MM.1S (cell line): Measurements from ENCODE around the gene MYPN.

Source experiments
- EZH2 ChIP-seq: fragments of 300-600 bp; sonication (generic); optimal IDR thresholded peaks from 2 replicates; pipeline ENCODE3; 2017; ENCODE audit warnings: low read depth, mild to moderate bottlenecking, antibody characterized with exemption, low read length, mixed read lengths
- EZH2phosphoT487 ChIP-seq: fragments of 300-600 bp; sonication (generic); IDR thresholded peaks from 2 replicates; pipeline ENCODE4 v1.6.1; 2018; ENCODE audit warnings: antibody characterized with exemption, low read length
- TF ChIP-seq, protein P1 (sequence below): fragments of 300-600 bp; sonication (generic); IDR thresholded peaks from 2 replicates; pipeline ENCODE4 v1.5.1; 2016; ENCODE audit warnings: antibody characterized with exemption, low read length, mixed read lengths

DNA sequence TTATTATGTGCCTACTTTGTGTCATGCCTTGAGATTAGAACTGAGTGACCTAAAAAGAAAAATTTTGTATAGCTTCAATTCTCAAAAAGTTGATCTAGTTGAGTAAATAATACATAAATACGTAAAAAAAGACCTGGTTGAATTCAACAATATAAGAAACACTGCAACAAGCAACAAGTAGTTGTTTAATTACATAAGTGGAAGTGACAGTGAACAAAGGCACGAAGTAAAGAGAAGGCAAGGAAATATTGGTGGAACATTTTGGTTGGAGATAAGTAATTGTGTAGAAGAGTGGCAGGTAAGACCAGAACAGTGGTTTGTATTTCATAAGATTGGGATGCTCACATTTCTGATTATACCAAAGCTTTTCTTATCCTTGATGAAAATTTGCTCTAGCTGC is 8.2 kb upstream of the MYPN start:
- TF ChIP-seq EZH2: no peak
- TF ChIP-seq, protein P1, sequence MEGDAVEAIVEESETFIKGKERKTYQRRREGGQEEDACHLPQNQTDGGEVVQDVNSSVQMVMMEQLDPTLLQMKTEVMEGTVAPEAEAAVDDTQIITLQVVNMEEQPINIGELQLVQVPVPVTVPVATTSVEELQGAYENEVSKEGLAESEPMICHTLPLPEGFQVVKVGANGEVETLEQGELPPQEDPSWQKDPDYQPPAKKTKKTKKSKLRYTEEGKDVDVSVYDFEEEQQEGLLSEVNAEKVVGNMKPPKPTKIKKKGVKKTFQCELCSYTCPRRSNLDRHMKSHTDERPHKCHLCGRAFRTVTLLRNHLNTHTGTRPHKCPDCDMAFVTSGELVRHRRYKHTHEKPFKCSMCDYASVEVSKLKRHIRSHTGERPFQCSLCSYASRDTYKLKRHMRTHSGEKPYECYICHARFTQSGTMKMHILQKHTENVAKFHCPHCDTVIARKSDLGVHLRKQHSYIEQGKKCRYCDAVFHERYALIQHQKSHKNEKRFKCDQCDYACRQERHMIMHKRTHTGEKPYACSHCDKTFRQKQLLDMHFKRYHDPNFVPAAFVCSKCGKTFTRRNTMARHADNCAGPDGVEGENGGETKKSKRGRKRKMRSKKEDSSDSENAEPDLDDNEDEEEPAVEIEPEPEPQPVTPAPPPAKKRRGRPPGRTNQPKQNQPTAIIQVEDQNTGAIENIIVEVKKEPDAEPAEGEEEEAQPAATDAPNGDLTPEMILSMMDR: no peak
- no peak for TF ChIP-seq EZH2phosphoT487
